ENCODE results near the gene HMGN1. TPM values are rescaled to one million over a fixed set of nuclear protein-coding genes. Genes with fewer than 3 reads are reported as not detected.

Gene HMGN1
- polyA plus RNA-seq, 1 donor (not counting 4 experiments of a cell fraction or from before 2014, with no cell fraction given), result 245 TPM

- Histone ChIP-seq H3K27me3 (ENCODE audit: control insufficient read depth, extremely low read depth, insufficient read depth, low read length) (no peaks in the 10 kb centered on the region), H3K9ac (ENCODE audit: control insufficient read depth, extremely low read depth, insufficient read depth, low read length) (no peak overlapping the region), H4K20me1 (ENCODE audit: control insufficient read depth, extremely low read depth, insufficient read depth, low read length) (no peaks in the 10 kb centered on the region), H3K36me3 (ENCODE audit: control insufficient read depth in 2 of 2, extremely low read depth in 1 of 2, insufficient read depth in 2 of 2, low read length in 2 of 2) (peaks cover 8 to 20% of the 10 kb centered on the region in 2 experiments), H3K27ac (ENCODE audit: control insufficient read depth, insufficient read depth, low read length) (no peak overlapping the region), H3K4me1 (ENCODE audit: control insufficient read depth, extremely low read depth, insufficient read depth, low read length) (no peaks in the 10 kb centered on the region), H3K4me3 (ENCODE audit: control insufficient read depth in 2 of 3, extremely low read depth in 1 of 3, insufficient read depth in 2 of 3, low read depth in 1 of 3, low read length in 3 of 3) (no peak overlapping the region), H3K9me3 (ENCODE audit: control insufficient read depth, low read depth, low read length) (no peaks in the 10 kb centered on the region), H3K4me2 (ENCODE audit: control insufficient read depth, extremely low read depth, insufficient read depth, low read depth, low read length) (no peak overlapping the region), H3K9me1 (ENCODE audit: control insufficient read depth, extremely low read depth, insufficient read depth, low read length) (no peaks in the 10 kb centered on the region), H3K79me2 (ENCODE audit: control insufficient read depth, insufficient read depth, low read length) (peaks cover 3% of the 10 kb centered on the region), H2AFZ (ENCODE audit: control insufficient read depth, low read length) (no peak overlapping the region)
- DNase-seq (ENCODE audit: low read depth, low spot score), result no peak
- no peak for FAIRE-seq
- TF ChIP-seq CTCF (optimal IDR thresholded peaks at IDR 0.05 in 1 of 3, IDR thresholded peaks at IDR 0.05 in 1 of 3, conservative IDR thresholded peaks at IDR 0.05 in 1 of 3; ENCODE audit: extremely low read depth in 1 of 3, insufficient read depth in 2 of 3, low read length in 3 of 3) (no peak), EZH2 (IDR thresholded peaks at IDR 0.05; ENCODE audit: low read length) (no peak)
- dilution Hi-C loops (cut with MboI; ENCODE audit: extremely low pct_ligation_motif_present, low sequenced_read_pairs), result no loop called here
Observed at GRCh38 chr21:39339231-39339630, 9.7 kb downstream of the HMGN1 start.

GRCh38 chr21:39336457-39337008 is 12.4 kb downstream of the HMGN1 start:
- no peaks in the 10 kb centered on the region for H3K9me1 ChIP-seq (ENCODE audit: control insufficient read depth, extremely low read depth, insufficient read depth, low read length)
- dilution Hi-C loops (cut with MboI; ENCODE audit: extremely low pct_ligation_motif_present, low sequenced_read_pairs), result no loop called here
- FAIRE-seq, result no peak

More at GRCh38 chr21:39336457-39337008, 12.4 kb downstream of the HMGN1 start:
- Histone ChIP-seq H3K27ac (ENCODE audit: control insufficient read depth, insufficient read depth, low read length) (no peak overlapping the region), H2AFZ (ENCODE audit: control insufficient read depth, low read length) (no peak overlapping the region), H3K4me1 (ENCODE audit: control insufficient read depth, extremely low read depth, insufficient read depth, low read length) (no peaks in the 10 kb centered on the region), H3K4me2 (ENCODE audit: control insufficient read depth, extremely low read depth, insufficient read depth, low read depth, low read length) (no peak overlapping the region), H4K20me1 (ENCODE audit: control insufficient read depth, extremely low read depth, insufficient read depth, low read length) (no peaks in the 10 kb centered on the region), H3K9ac (ENCODE audit: control insufficient read depth, extremely low read depth, insufficient read depth, low read length) (no peak overlapping the region), H3K4me3 (ENCODE audit: control insufficient read depth in 2 of 3, extremely low read depth in 1 of 3, insufficient read depth in 2 of 3, low read depth in 1 of 3, low read length in 3 of 3) (no peak overlapping the region), H3K9me3 (ENCODE audit: control insufficient read depth, low read depth, low read length) (no peaks in the 10 kb centered on the region), H3K36me3 (ENCODE audit: control insufficient read depth in 2 of 2, extremely low read depth in 1 of 2, insufficient read depth in 2 of 2, low read length in 2 of 2) (peaks cover 6 to 7% of the 10 kb centered on the region in 2 experiments), H3K79me2 (ENCODE audit: control insufficient read depth, insufficient read depth, low read length) (no peaks in the 10 kb centered on the region), H3K27me3 (ENCODE audit: control insufficient read depth, extremely low read depth, insufficient read depth, low read length) (no peaks in the 10 kb centered on the region)
- no peak for DNase-seq (ENCODE audit: low read depth, low spot score)
- no peak for TF ChIP-seq CTCF (optimal IDR thresholded peaks at IDR 0.05 in 1 of 3, IDR thresholded peaks at IDR 0.05 in 1 of 3, conservative IDR thresholded peaks at IDR 0.05 in 1 of 3; ENCODE audit: extremely low read depth in 1 of 3, insufficient read depth in 2 of 3, low read length in 3 of 3)
- no peak for TF ChIP-seq EZH2 (IDR thresholded peaks at IDR 0.05; ENCODE audit: low read length)
